Neural progenitor cell (in vitro differentiated cells): Measurements from ENCODE around the gene PRRT2. TPM values are rescaled to one million over a fixed set of nuclear protein-coding genes. Genes with fewer than 3 reads are reported as not detected.
A peak's percentile ranks its signal among the peaks of the same experiment; 100 is the strongest.

Experiments
- DNase-seq: peaks from one replicate; pipeline ENCODE4 v3.0.0-alpha.2; 2016; ENCODE audit warnings: low spot score
- H2AFZ ChIP-seq: fragments of 200-600 bp; sonication (generic); replicated peaks from 2 replicates; pipeline ENCODE4 v1.6.1; 2016; ENCODE audit warnings: antibody characterized with exemption
- H3F3A ChIP-seq: fragments of 200-600 bp; sonication (generic); 2 replicates; pipeline ENCODE4 v1.6.1; 2016; ENCODE audit warnings: antibody characterized with exemption, low read depth
- H3K27ac ChIP-seq: fragments of 200-600 bp; sonication (generic); 2 replicates; pipeline ENCODE4 v1.5.1; 2016; ENCODE audit warnings: mild to moderate bottlenecking
- H3K27me3 ChIP-seq: fragments of 200-600 bp; sonication (generic); 2 replicates; pipeline ENCODE4 v1.6.1; 2016; ENCODE audit warnings: mild to moderate bottlenecking, moderate library complexity
- H3K36me3 ChIP-seq: fragments of 200-600 bp; sonication (generic); 2 replicates; pipeline ENCODE4 v1.5.1; 2016
- H3K4me1 ChIP-seq: fragments of 200-600 bp; sonication (generic); 2 replicates; pipeline ENCODE4 v1.6.1; 2016; ENCODE audit warnings: mixed run types
- H3K4me2 ChIP-seq: fragments of 200-600 bp; sonication (generic); 2 replicates; pipeline ENCODE4 v1.6.1; 2016
- H3K4me3 ChIP-seq: fragments of 200-600 bp; sonication (generic); 2 replicates; pipeline ENCODE4 v1.5.1; 2016
- H3K79me2 ChIP-seq: fragments of 200-600 bp; sonication (generic); 2 replicates; pipeline ENCODE4 v1.6.1; 2016; ENCODE audit warnings: low read depth
- H3K9ac ChIP-seq: fragments of 200-600 bp; sonication (generic); 2 replicates; pipeline ENCODE4 v1.6.1; 2016
- H3K9me3 ChIP-seq: fragments of 200-600 bp; sonication (generic); 2 replicates; pipeline ENCODE4 v1.5.1; 2016; ENCODE audit warnings: low read depth
- H4K20me1 ChIP-seq: fragments of 200-600 bp; sonication (generic); 2 replicates; pipeline ENCODE4 v1.6.1; 2016; ENCODE audit warnings: low read depth
- H3K27ac Mint-ChIP-seq: 3 replicates; pipeline ENCODE4 v1.8.0; 2021; ENCODE audit warnings: mixed read lengths
- H3K27me3 Mint-ChIP-seq: 2 replicates; pipeline ENCODE4 v1.8.0; 2022; ENCODE audit warnings: low read depth, mild to moderate bottlenecking, inconsistent platforms, moderate library complexity, mixed read lengths; ENCODE audit not compliant: insufficient read depth
- H3K36me3 Mint-ChIP-seq: 3 replicates; pipeline ENCODE4 v1.8.0; 2021; ENCODE audit warnings: mixed read lengths
- H3K4me1 Mint-ChIP-seq: 3 replicates; pipeline ENCODE4 v1.8.0; 2021; ENCODE audit warnings: mixed read lengths
- H3K4me3 Mint-ChIP-seq: 3 replicates; pipeline ENCODE4 v1.8.0; 2021; ENCODE audit warnings: mild to moderate bottlenecking, moderate library complexity, mixed read lengths
- H3K9me3 Mint-ChIP-seq: 3 replicates; pipeline ENCODE4 v1.8.0; 2020; ENCODE audit warnings: mixed read lengths
- CTCF ChIP-seq: fragments of 200-600 bp; sonication (generic); IDR thresholded peaks from 2 replicates; pipeline ENCODE4 v1.5.1; 2017; ENCODE audit warnings: antibody characterized with exemption, mild to moderate bottlenecking
- EZH2 ChIP-seq: fragments of 200-600 bp; sonication (generic); IDR thresholded peaks from 2 replicates; pipeline ENCODE4 v1.6.1; 2017; ENCODE audit warnings: antibody characterized with exemption, mild to moderate bottlenecking, moderate library complexity
- EZH2phosphoT487 ChIP-seq: fragments of 200-600 bp; sonication (generic); IDR thresholded peaks from 2 replicates; pipeline ENCODE4 v1.6.1; 2017; ENCODE audit warnings: antibody characterized with exemption
- total RNA-seq: library from RNA; depleted of rRNA; stranded (reverse); fragments of >200 nt; gene quantifications from 2 replicates; pipeline ENCODE4 v1.2.3, GENCODE V29; 2015; ENCODE audit warnings: low replicate concordance

PRRT2 gene
- total RNA-seq, 1 donor from 2014 or later = 23.5 TPM

DNA sequence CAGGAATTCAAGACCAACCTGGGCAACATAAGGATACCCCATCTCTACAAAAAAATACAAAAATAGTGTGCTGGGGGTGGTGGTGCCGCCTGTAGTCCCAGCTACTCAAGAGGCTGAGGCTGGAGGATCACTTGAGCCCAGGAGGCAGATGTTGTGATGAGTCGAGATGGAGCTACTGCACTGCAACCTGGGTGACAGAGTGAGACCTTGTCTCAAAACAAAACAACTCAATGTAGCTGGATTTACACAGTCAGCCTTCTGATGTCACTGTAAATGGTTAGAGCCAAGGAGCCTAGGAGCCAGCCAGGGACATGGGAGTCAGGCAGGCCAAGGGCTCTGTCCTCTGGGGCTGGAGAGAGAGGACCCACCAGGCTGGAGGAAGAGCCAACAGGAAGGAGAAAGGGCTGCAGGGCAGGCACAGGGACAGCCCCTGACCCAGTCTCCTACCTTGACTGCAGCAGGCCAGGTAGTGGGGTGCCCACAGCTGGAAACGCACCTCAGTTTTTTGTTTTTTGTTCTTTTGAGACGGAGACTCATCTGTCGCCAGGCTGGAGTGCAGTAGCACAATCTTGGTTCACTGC is 42.6 kb downstream of the PRRT2 start:
- TF ChIP-seq EZH2phosphoT487 = no peak
- no peak for TF ChIP-seq CTCF
- TF ChIP-seq EZH2 = no peak

GRCh38 chr16:29857133-29857760 is 45.3 kb downstream of the PRRT2 start:
- Histone ChIP-seq H3K4me1 (no peaks in the 10 kb centered on the region), H2AFZ (no peak overlapping the region), H3K79me2 (peaks cover 18% of the 10 kb centered on the region), H3K9ac (no peak overlapping the region), H3K27ac (no peak overlapping the region), H3K36me3 (no peaks in the 10 kb centered on the region), H3K9me3 (no peaks in the 10 kb centered on the region), H3K27me3 (no peaks in the 10 kb centered on the region), H4K20me1 (peaks cover 3% of the 10 kb centered on the region), H3K4me2 (no peak overlapping the region), H3K4me3 (no peak overlapping the region), H3F3A (peaks cover 4% of the 10 kb centered on the region)
- Mint-ChIP-seq H3K27me3 (peaks cover 8% of the 10 kb centered on the region), H3K9me3 (no peaks in the 10 kb centered on the region), H3K27ac (no peak overlapping the region), H3K4me3 (peak overlapping the region; percentile 30), H3K36me3 (peaks cover 7% of the 10 kb centered on the region), H3K4me1 (peaks cover 4% of the 10 kb centered on the region)
- no peak for DNase-seq
- TF ChIP-seq CTCF (no peak), EZH2 (no peak), EZH2phosphoT487 (no peak)

More for the DNA sequence above, 42.6 kb downstream of the PRRT2 start:
- Histone ChIP-seq H3K9me3 (no peaks in the 10 kb centered on the region), H3K4me3 (no peak overlapping the region), H3K4me1 (no peaks in the 10 kb centered on the region), H4K20me1 (no peaks in the 10 kb centered on the region), H3K4me2 (no peak overlapping the region), H3K27me3 (no peaks in the 10 kb centered on the region), H3K9ac (no peak overlapping the region), H2AFZ (no peak overlapping the region), H3F3A (no peaks in the 10 kb centered on the region), H3K79me2 (no peaks in the 10 kb centered on the region), H3K27ac (no peak overlapping the region), H3K36me3 (no peaks in the 10 kb centered on the region)
- peaks cover 9% of the 10 kb centered on the region for H3K4me1 Mint-ChIP-seq
- no peak overlapping the region for H3K4me3 Mint-ChIP-seq
- H3K27ac Mint-ChIP-seq = no peak overlapping the region
- H3K9me3 Mint-ChIP-seq = no peaks in the 10 kb centered on the region
- no peak for DNase-seq
- peaks cover 3% of the 10 kb centered on the region for H3K36me3 Mint-ChIP-seq
- peaks cover 5% of the 10 kb centered on the region for H3K27me3 Mint-ChIP-seq

DNA sequence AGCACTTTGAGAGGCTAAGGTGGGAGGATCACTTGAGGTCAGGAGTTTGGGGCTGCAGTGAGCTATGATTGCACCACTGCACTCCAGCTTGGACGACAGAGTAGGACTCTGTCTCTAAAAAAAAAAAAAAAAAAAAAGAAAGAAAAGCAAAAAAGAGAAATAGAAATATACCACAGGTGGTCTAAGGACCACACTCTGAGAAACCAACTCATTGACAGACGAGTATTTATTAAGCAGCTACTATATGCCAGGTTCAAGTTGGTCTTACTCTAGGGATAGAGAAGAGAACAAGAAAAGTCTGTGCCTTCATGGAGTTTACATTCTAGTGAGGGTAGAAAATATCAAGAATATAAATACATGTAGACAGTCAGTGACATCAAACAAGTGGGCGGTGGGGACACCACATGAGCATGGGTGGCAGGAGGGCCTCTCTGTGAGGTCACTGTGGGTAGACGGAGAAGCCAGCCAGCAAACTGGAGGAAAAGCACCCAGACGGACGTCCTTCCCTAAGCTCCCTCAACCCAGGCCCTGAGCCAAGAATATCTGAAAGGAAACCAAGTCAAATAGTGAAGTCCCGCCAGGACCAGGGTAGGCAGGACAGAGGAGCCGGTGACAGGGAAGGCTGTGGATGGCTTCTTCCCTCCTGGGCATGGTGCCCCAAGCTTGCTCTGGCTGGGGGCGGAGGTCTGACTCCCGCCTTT is 46.3 kb downstream of the PRRT2 start:
- no peak for TF ChIP-seq EZH2
- TF ChIP-seq CTCF = no peak
- TF ChIP-seq EZH2phosphoT487 = no peak

More for the DNA sequence above, 46.3 kb downstream of the PRRT2 start:
- no peak overlapping the region for H3K4me3 Mint-ChIP-seq
- no peaks in the 10 kb centered on the region for H3K36me3 ChIP-seq
- no peaks in the 10 kb centered on the region for H3K9me3 ChIP-seq
- no peaks in the 10 kb centered on the region for H3K27me3 ChIP-seq
- no peak overlapping the region for H3K27ac ChIP-seq
- peaks cover 5% of the 10 kb centered on the region for H4K20me1 ChIP-seq
- H3K27ac Mint-ChIP-seq = no peak overlapping the region
- no peaks in the 10 kb centered on the region for H3K4me1 ChIP-seq
- H2AFZ ChIP-seq = no peak overlapping the region
- H3K79me2 ChIP-seq = peaks cover 23% of the 10 kb centered on the region
- H3K27me3 Mint-ChIP-seq = peaks cover 8% of the 10 kb centered on the region
- H3K9ac ChIP-seq = no peak overlapping the region
- H3K4me2 ChIP-seq = no peak overlapping the region
- H3K4me1 Mint-ChIP-seq = peaks cover 6% of the 10 kb centered on the region
- no peak overlapping the region for H3K4me3 ChIP-seq
- no peaks in the 10 kb centered on the region for H3K9me3 Mint-ChIP-seq
- no peak for DNase-seq
- peaks cover 7% of the 10 kb centered on the region for H3K36me3 Mint-ChIP-seq
- peaks cover 13% of the 10 kb centered on the region for H3F3A ChIP-seq
